HepG2 (cell line): Measurements from ENCODE around the gene CDKN1A. TPM values are rescaled to one million over a fixed set of nuclear protein-coding genes. Genes with fewer than 3 reads are reported as not detected.

Experiments used
- AKAP8 ChIP-seq: sonication (generic); formaldehyde crosslinking; IDR thresholded peaks from 2 replicates; pipeline ENCODE4 v1.5.1; 2020; ENCODE audit warnings: mild to moderate bottlenecking, missing genetic modification reagents
- FOXM1 ChIP-seq: sonication (generic); formaldehyde crosslinking; IDR thresholded peaks from 2 replicates; pipeline ENCODE4 v1.5.0; 2020; ENCODE audit warnings: missing genetic modification reagents
- HNF1B ChIP-seq: sonication (generic); formaldehyde crosslinking; IDR thresholded peaks from 2 replicates; pipeline ENCODE4 v1.5.1; 2020; ENCODE audit warnings: mild to moderate bottlenecking, moderate library complexity, missing genetic modification reagents
- HOXD1 ChIP-seq: sonication (generic); formaldehyde crosslinking; IDR thresholded peaks from 2 replicates; pipeline ENCODE4 v1.5.0; 2020; ENCODE audit warnings: missing genetic modification reagents
- KAT8 ChIP-seq: IDR thresholded peaks from 2 replicates; pipeline ENCODE4 v1.6.1; 2016; ENCODE audit warnings: missing genetic modification reagents, missing compliant biosample characterization
- KLF16 ChIP-seq, 2 experiments: sonication (generic) in 1 of 2; formaldehyde crosslinking in 1 of 2; IDR thresholded peaks; 2 replicates each; pipeline versions ENCODE4 v1.6.1 to v1.8.0; 2016 to 2023; ENCODE audit warnings: missing genetic modification reagents in 2 of 2, missing compliant biosample characterization in 1 of 2
- MIXL1 ChIP-seq: IDR thresholded peaks from 2 replicates; pipeline ENCODE4 v1.6.1; 2016
- SATB2 ChIP-seq: sonication (generic); formaldehyde crosslinking; IDR thresholded peaks from 2 replicates; pipeline ENCODE4 v1.5.0; 2020; ENCODE audit warnings: missing genetic modification reagents
- THAP11 ChIP-seq: IDR thresholded peaks from 2 replicates; pipeline ENCODE4 v1.6.1; 2016; ENCODE audit warnings: missing biosample characterization, missing genetic modification reagents
- USF2 ChIP-seq, 2 experiments: sonication (generic) in 1 of 2; formaldehyde crosslinking in 1 of 2; IDR thresholded peaks; 2 replicates each; pipeline versions ENCODE4 v1.5.1 to v1.6.1; 2011 to 2020; ENCODE audit warnings: borderline replicate concordance in 1 of 2, low read depth in 1 of 2, low read length in 1 of 2, mild to moderate bottlenecking in 1 of 2, missing genetic modification reagents in 1 of 2, moderate library complexity in 1 of 2
- ZBED4 ChIP-seq: sonication (generic); formaldehyde crosslinking; IDR thresholded peaks from 2 replicates; pipeline ENCODE4 v1.4.0; 2020; ENCODE audit warnings: missing genetic modification reagents, borderline replicate concordance
- ZEB1 ChIP-seq: IDR thresholded peaks from 2 replicates; pipeline ENCODE4 v1.6.1; 2012; ENCODE audit warnings: mild to moderate bottlenecking, low read depth, inconsistent platforms; ENCODE audit not compliant: insufficient replicate concordance
- ZMYM2 ChIP-seq: sonication (generic); formaldehyde crosslinking; IDR thresholded peaks from 2 replicates; pipeline ENCODE4 v1.8.0; 2022; ENCODE audit warnings: mild to moderate bottlenecking, missing genetic modification reagents
- ZNF264 ChIP-seq: sonication (generic); formaldehyde crosslinking; IDR thresholded peaks from 2 replicates; pipeline ENCODE4 v1.4.0; 2020; ENCODE audit warnings: missing genetic modification reagents
- ZNF747 ChIP-seq: sonication (generic); formaldehyde crosslinking; IDR thresholded peaks from 2 replicates; pipeline ENCODE4 v1.8.1; 2023; ENCODE audit warnings: missing genetic modification reagents, mild to moderate bottlenecking, borderline replicate concordance
- ZNF770 ChIP-seq: sonication (generic); formaldehyde crosslinking; IDR thresholded peaks from 2 replicates; pipeline ENCODE4 v1.5.0; 2020; ENCODE audit warnings: mild to moderate bottlenecking, missing genetic modification reagents
- ZNF816 ChIP-seq: sonication (generic); formaldehyde crosslinking; IDR thresholded peaks from 2 replicates; pipeline ENCODE4 v1.8.0; 2022; ENCODE audit warnings: missing genetic modification reagents, mild to moderate bottlenecking, borderline replicate concordance
- polyA plus RNA-seq, 8 experiments: library from polyadenylated mRNA; depleted of rRNA in 3 of 8; stranded (reverse) in 7 of 8; unstranded in 1 of 8; fragments of >200 nt; fragmentation: Illumina TruSeq in 4 of 8; extraction: Trizol in 4 of 8; gene quantifications; 2 replicates each; pipeline versions ENCODE4 v1.2.1 to v1.2.3, GENCODE V29; 2011 to 2016; ENCODE audit warnings: low read depth in 4 of 8, missing spikeins in 1 of 8, mixed read lengths in 1 of 8; ENCODE audit not compliant: insufficient read depth in 1 of 8
- total RNA-seq, 5 experiments: library from RNA; depleted of rRNA; stranded (reverse); fragments of >200 nt; fragmentation: Illumina TruSeq; extraction: Trizol; gene quantifications; 2 replicates each; pipeline ENCODE4 v1.2.3, GENCODE V29; 2016; ENCODE audit warnings: low read depth in 1 of 5

CDKN1A gene
- total and polyA plus RNA-seq, 2 of the 13 experiments (the other 11 are each of a cell fraction or from before 2014, with no cell fraction given) = 60.7 to 92.1 TPM

GRCh38 chr6:36666826-36667591 lies 11.5 kb upstream of the CDKN1A start (continued):
- TF ChIP-seq ZEB1 = peak; percentile 78
- TF ChIP-seq THAP11 (CRISPR knock-in tag) = peak; percentile 81
- TF ChIP-seq ZBED4 = peak; percentile 91
- TF ChIP-seq KLF16 (CRISPR knock-in tag; IDR thresholded peaks at IDR 0.05) = peak in 1 of 2 experiments; percentile 94; a peak in 2 of 4 replicates
- TF ChIP-seq ZNF770 (CRISPR knock-in tag) = peak; percentile 92
- TF ChIP-seq ZMYM2 = peak; percentile 74; the same call in 1 of the 2 replicates
- TF ChIP-seq FOXM1 (CRISPR knock-in tag) = no peak
- TF ChIP-seq USF2 (IDR thresholded peaks at IDR 0.05; ENCODE audit: low read depth, low read length) = no peak
- TF ChIP-seq USF2 (CRISPR knock-in tag; IDR thresholded peaks at IDR 0.05; ENCODE audit: borderline replicate concordance) = no peak
- TF ChIP-seq ZNF747 (CRISPR knock-in tag) = peak; percentile 86; the same call in 1 of the 2 replicates
- peak; percentile 92 for TF ChIP-seq KAT8 (CRISPR knock-in tag)
- TF ChIP-seq MIXL1 (CRISPR knock-in tag) = peak; percentile 95
- peak; percentile 79; the same call in 1 of the 2 replicates for TF ChIP-seq ZNF816
- 0 out of 2 replicates have a peak, but pooled peaks have one; percentile 38 for TF ChIP-seq SATB2
- TF ChIP-seq ZNF264 (CRISPR knock-in tag) = peak; percentile 90
- peak; percentile 94 for TF ChIP-seq HNF1B (CRISPR knock-in tag)
- no peak for TF ChIP-seq HOXD1
- TF ChIP-seq AKAP8 (CRISPR knock-in tag) = peak; percentile 43; the same call in 1 of the 2 replicates
